Hepatic stellate cell (primary cell): ENCODE measurements around the gene C3orf52.

Experiments used
- DNase-seq: peaks from one replicate; pipeline ENCODE4 v3.0.0; 2011; ENCODE audit warnings: low spot score

C3orf52 gene

DNA sequence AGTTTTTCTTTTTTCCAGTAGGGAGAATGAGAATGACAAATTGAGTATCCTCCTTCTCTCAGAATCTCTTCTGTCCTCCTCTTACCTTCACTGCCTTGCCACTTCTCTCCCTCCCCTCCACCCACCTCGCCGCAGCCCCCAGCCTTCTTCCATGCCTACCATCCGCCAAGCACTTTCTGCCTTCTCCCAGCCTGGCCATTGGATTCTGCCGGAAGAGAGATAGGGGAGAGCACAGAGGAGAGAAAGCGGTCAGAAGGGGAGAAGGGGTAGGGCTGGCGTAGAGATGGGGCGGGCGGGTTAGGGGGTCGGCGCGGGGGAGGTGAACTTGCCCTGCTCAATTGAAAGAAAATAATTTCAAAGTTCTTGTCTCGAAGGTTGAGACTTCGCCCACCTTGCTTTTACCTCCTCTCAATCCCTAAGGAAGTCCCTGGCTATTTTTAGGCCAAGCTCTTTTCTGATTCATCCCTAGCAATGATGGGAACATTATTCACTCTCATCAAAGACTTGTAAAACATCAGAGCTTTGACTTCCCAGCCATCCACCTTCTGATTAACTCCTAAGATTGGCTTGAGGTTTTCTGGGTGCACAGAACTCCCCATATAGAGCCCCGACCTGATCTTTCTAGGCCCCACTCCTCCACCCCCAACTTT, 811 bp downstream of the C3orf52 start:
- peak; percentile 63 for DNase-seq

GRCh38 chr3:112087746-112088145, 1.6 kb downstream of the C3orf52 start:
- DNase-seq: no peak

- DNase-seq: no peak
These were observed 2.8 kb downstream of the C3orf52 start for GRCh38 chr3:112088944-112089343.

DNA sequence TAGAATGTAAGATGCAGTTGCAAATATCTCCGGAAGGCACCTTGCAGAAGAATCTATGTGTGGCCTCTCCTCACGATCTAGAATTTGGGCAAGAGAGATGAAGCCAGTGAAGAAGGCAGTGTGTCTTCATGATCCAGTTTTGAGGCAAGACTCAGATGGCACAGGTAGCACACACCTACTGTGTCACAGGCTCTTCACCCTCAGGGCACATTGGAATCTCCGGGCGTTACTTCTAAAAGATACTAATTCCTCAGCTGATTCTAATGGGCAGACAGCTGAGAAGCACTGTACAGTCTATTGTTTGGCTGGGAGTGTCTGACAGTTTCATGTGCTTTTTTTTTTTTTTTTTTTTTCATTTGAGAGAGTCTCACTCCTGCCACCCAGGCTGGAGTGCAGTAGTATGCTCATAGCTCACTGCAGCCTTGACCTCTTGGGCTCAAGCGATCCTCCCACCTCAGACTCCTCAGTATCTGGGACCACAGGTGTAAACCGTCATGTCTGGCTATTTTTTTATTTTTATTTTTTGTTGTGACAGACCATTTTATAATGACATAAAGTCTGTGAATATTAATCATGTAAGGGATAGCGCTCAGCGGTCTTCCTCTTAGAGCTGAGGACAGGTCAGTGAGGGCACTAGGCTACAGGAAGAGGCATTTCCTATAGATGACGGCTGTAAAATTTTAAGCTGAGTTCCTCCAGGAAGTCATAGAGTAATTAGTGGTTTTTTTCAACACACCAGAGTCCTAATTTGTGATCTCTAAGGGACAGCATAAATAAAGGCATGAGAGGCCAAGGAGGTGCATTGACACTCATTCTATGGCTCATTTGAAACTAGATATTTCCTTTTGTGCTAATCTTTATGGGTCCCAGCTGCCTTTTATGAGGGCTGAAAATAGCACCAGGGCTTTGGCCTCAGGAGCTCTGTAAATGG, 4.0 kb downstream of the C3orf52 start:
- no peak for DNase-seq

DNA sequence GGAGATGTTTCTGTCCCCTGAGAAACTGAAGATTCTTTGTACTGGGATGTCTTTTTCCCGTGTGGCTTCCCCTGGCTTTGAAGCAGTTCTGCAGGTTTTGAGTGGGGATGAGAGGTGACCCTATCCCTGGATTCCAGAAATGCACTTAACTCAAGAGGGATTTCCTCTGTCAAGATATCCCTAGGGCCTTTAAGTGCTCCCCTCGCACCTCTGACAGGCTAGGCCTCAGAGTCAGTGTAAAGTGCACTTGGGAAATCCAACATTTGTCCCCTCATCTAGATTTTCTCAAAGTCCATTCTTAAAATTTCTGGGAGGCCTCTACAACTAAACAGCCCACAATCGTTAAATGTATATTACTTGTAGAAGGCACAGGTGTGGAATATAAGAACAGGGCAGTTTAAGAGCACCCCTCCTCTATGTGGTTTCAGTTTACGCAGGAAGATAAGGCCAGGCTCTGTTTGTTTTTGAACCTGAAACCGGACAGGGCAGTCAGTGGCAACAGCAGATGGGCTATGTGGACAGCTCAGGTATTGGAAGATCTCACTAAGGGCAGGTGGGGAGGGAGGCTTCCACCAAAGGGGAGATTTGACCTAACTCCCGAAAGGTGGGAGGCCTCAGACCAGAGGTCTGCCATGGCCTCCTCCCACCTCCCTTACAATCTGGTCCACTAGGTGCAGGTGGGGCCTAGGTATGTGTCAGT, 4.8 kb downstream of the C3orf52 start:
- no peak for DNase-seq

DNA sequence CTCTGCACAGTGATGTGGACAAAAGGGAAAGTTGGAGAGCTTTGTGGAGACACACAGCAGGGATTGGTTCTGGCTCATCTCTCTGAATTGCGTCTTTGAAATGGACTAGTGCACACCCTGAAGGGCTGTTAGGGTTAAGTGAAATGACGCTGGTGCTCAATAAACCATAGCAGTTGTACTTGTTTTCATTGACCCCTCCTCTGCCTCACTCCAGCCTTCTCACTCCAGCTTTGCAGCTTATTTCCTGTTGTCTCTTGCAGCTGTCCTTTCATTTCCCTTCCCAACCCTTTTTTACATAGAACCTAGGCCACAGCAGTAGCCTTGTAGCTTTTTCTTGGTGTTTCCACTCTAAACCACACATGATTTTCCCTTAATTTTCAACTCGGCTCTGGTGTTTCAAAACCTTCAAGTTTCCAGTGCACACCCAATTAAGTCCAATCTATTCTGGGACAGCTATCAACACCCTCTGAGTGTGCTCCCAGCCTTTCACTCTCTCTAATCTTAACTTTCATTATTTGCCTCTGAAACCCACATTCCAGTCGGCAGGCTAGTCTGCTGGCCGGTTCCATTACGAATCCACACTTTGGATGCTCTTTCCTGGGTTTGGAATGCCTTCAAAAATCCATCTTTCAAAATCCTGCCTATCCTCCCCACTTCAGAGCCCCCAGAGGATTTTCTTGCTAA, 6.4 kb downstream of the C3orf52 start:
- no peak for DNase-seq

DNA sequence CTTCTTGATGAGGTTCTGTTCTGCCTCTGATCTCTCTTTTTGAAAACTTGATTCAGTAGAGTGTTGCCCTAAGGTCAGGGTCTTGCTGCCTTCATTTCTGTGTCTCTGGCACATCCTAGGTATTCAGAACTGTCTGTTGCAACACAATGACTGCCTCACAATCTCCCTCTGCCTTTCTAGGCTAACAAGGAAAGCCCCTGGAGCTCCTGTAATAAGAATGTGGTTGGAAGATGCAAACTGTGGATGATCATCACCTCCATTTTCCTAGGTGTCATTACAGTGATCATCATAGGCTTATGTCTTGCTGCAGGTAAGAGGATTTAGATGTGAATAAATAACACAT, 7.0 kb downstream of the C3orf52 start:
- no peak for DNase-seq

DNA sequence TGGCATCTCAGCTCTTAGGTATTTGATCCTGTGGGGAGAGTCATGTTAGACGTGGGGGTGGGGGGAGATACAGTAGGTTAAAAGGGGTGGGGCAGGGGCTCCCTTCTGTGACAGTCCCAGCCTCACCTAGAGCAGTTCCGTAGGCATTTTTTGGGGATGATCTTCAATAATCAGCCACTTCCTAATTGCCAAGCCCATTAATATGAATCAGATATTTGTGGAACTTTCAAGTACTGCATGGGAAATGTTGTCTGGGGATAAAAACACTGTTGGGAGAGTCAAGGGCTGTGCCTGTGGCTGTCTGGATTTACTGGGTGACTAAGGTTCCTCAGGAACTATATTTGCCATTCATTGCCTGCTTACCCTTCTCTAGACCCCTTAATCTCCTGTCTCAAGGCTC, 9.5 kb downstream of the C3orf52 start:
- no peak for DNase-seq

DNA sequence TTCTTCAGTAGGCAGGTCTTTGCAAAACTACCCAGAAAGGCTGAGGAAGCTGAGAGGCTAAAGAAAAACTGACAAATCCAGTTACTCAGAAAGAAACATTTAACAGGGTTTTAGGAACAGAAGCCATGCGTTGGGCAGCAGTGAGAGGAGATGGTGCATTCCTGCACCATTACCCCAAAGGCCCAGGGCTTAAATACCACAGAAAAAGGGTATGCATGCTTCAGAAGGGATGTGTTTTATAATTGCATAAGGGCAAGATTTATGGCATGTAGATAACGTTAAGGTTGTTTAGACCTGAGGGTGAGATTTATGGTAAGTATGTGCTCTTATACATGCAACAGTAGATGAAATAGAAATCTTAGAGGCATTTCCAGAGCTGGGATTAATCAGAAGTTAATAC, 10.0 kb downstream of the C3orf52 start:
- DNase-seq: no peak

DNA sequence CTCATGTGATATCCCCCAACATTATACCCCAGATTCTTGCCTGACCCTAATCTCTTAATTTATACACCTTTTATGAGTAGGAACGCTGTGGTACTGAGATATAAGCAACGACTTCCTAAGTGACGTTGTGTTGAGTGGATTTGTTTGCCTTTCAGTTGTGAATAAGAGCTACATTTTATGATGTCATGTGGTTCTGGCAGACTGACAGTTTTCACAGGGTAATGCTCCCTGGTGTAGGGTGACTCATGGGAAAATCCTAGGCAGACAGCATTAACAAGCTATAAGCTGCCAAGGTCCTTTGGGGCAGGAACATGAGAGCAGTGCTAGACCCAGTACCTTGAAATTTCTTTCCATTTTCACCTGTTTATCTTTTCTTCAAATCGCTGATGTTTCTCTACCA, 11.2 kb downstream of the C3orf52 start:
- DNase-seq: peak; percentile 81

DNA sequence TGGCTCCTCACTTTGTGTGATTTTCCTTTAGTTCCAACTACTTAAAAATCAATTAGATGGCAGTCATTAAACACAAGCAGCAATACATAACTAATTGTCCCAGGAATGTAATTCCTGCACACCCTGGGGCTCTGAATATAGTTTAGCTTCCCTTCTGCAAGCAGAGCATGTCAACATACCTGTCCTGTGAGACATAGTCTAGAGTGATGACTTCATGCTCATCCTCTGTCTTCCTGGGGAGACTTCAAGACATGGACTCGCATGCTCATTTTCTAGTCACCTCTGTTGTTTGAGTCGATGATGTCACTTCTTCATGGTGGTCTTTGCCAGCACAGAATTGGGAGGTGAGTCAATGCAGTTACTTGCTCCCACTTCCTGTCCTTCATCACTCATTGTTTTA, 15.7 kb downstream of the C3orf52 start:
- no peak for DNase-seq

- DNase-seq: no peak
These were observed 18.6 kb downstream of the C3orf52 start for GRCh38 chr3:112104774-112105173.

DNA sequence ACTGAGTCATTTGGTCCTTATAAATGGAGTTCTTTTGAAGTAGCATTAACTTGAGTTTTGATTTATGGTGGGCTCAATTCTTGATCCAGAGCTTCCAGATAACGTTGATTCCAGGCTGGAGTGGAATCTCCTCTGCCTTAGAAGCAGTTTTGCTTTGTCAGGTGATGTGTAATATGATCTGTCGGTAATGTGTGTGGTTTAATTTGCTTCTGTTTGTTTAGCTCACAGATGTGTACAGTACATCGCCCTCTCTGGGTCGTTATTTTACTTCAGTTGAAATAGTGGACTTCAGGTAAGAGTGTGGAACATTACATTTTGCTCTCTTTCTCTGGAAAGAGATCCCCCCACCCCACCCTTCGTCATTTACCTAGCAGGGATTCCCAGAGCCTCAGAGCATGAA, 23.1 kb downstream of the C3orf52 start:
- DNase-seq: no peak

DNA sequence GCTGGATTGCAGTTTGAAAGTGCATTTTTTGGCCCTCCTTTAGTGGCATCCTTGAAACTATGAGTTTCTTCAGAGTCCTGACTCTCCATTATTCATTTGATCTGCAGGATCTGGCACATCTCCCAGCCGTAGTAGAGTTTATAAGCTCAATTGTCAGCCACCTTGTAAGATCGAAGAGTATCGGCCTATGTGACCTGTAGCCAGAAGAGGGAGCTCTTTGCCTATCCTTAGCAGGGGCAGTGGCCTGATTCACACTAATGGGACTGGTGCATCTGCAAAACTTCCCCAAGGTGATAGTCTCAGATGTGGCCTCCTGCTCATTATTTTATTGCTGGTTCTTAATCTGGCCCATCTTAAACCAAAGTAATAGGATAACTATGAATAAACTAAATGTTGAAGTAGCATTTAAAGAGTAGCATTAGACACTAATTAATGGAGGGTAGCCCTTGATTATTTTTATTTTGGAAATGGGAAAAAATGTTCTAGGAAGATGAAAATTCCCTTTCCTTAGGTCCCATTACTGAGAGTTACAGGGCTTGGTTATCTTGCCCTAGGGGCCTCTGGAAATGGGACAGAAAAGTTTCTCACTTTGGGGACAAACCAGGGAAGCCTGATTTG, 25.7 kb downstream of the C3orf52 start:
- DNase-seq: peak; percentile 35

- no peak for DNase-seq
These were observed 28.5 kb downstream of the C3orf52 start for GRCh38 chr3:112114576-112115160.

DNA sequence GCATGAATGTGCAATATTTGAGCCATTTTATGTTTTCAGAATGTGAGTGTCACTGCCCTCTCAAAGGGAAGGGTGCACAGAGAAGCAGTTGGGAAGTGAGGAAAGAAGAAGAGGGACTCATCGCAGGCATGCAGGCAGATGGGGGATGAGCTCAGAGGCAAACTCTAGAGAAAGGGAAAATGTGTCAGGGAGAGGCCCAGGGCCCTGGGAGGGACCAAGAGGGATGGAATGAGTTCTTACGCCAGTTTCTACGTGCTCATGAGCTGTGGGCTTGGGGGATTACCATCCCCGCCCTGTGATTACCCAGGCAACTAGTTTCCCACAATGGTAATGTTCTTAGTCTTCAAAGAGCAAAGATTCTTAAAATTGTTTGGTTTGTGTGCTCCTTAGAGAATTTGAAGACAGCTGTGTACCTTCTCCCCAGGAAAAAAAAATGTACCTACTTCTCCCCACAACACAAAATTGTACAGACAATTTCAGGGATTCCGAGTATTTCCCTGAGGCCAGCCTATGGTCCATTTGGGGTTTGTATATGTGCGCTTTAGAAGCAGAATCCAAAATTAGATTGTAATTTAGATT, 29.1 kb downstream of the C3orf52 start:
- no peak for DNase-seq

GRCh38 chr3:112115806-112116383, 29.7 kb downstream of the C3orf52 start:
- no peak for DNase-seq

- DNase-seq: no peak
These were observed 30.6 kb downstream of the C3orf52 start for GRCh38 chr3:112116748-112117186.

GRCh38 chr3:112117415-112117814, 31.2 kb downstream of the C3orf52 start:
- no peak for DNase-seq

GRCh38 chr3:112117841-112118571, 31.8 kb downstream of the C3orf52 start:
- DNase-seq: no peak
